Spleen (tissue), 7 donors: ENCODE results near the gene DGKB.

ENCODE experiments used
- CTCF ChIP-seq, 11 experiments: fragments of 200-600 bp in 7 of 11; fragments of 450-650 bp in 4 of 11; sonication (generic) in 4 of 11; IDR thresholded peaks in 8 of 11; conservative IDR thresholded peaks in 3 of 11; 1 replicate in 7 of 11; 2 replicates in 4 of 11; pipeline versions ENCODE4 v1.4.0 to v1.8.0; 2016 to 2021; ENCODE audit warnings: antibody characterized with exemption in 11 of 11, inconsistent platforms in 4 of 11, mild to moderate bottlenecking in 1 of 11
- POLR2A ChIP-seq, 3 donors: fragments of 450-650 bp; IDR thresholded peaks; one replicate each; pipeline ENCODE4 v1.5.1; 2017; ENCODE audit warnings: antibody characterized with exemption in 3 of 3, mild to moderate bottlenecking in 1 of 3
- donor health status: DM: no; HTN: no; CAD: no; lungs with moderate emphysema.
- donor health status: DM: no; HTN: no; CAD: no.
- donor health status: DM: no; HTN: no; CAD: no.

GRCh38 chr7:14570750-14571607 is 331.6 kb downstream of the DGKB start:
- no peak for TF ChIP-seq POLR2A (IDR thresholded peaks at IDR 0.05)
- TF ChIP-seq CTCF (IDR thresholded peaks at IDR 0.05 in 8 of 11, conservative IDR thresholded peaks at IDR 0.05 in 3 of 11): no peak
